GM21423 (cell line): ENCODE measurements around the gene AKT1.
"Not testable (repeated sequence)": the region's sequence is repeated elsewhere in the genome, so short reads cannot be mapped to it uniquely, and the experiment has no call there.

Source experiments
- ATAC-seq: cut with Tn5 transposase; IDR thresholded peaks from one replicate; pipeline ENCODE4 v1.9.1; 2021; ENCODE audit warnings: mild to moderate bottlenecking, moderate library complexity; ENCODE audit not compliant: unreplicated experiment

AKT1 gene

GRCh38 chr14:104741803-104742251, 53.7 kb downstream of the AKT1 start:
- ATAC-seq: no peak

- ATAC-seq: no peak
Observed at GRCh38 chr14:104741108-104741802, 54.3 kb downstream of the AKT1 start.

DNA sequence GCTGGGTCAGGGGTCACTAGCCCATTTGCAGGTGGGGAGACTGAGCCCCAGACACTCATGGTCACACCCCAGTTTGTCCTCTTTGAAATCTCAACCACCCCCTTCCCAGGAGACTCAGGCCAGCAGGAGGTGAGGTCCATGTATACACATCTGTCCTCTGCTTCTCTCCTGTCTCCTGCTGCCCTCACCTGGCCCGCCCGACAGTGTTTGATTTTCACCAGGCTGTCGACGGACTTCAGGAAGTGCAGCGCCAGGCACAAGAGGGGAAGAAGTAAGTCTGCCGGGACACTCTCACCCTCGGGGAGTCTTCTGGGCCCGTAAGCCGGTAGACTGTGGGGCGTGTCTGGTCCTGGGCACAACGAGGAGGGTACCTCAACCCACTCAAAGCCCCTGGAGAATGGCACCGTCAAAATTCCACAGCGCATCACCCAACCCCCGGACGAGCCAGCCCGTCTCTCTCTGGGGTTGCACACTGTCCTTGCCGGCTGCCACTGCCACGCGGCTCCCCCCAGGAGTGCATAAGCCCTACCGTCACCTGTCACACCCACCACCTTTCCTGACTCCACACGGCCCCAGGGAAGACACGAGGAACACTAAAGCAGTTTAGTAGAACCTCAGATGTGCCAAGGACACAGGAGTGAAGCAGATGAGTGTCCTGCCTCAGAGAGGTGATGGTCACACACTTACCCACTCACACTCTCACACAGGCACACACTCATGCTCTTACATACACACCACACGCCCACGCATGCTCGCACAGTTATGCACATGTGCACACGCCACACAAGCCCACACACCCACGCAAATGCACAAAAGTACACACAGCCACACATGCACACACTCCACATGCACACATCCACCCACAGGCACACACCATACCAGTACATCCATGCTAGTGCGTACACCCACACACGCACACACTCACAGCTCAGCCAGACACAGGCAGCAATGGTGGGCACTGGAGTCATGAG, 55.7 kb downstream of the AKT1 start:
- no peak for ATAC-seq

GRCh38 chr14:104739026-104739425, 56.5 kb downstream of the AKT1 start:
- ATAC-seq: no peak

DNA sequence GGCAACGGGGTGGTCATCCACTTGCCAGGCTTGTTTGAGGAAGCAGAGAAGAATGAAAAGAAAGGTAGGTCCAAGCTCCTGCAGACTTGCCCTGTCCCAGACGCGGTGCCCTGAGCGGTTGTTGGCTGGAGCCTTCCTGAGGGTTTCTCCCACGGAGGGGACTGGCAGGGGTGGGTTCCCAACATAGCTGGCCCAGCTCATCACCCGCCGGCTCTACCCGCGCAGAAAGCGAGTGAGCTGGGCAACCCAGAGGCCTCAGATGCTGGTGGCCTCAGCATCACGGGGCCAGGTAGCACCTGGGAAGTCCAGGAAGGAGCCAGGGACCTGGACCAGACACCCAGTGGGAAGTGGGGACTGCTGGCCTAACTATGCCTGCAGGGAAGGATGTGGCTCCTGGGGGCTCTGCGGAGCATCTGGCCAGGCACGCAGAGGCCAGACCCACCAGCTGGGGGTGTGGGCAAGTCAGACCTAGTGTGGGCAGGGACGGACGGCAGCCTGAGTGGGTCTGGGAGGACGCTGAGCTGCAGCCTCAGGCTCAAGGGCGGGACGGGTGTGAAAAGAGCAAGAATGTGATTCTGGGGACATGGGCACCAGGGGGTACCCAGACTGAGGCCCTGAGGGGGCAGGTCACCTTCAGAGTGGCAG, 57.1 kb downstream of the AKT1 start:
- no peak for ATAC-seq

DNA sequence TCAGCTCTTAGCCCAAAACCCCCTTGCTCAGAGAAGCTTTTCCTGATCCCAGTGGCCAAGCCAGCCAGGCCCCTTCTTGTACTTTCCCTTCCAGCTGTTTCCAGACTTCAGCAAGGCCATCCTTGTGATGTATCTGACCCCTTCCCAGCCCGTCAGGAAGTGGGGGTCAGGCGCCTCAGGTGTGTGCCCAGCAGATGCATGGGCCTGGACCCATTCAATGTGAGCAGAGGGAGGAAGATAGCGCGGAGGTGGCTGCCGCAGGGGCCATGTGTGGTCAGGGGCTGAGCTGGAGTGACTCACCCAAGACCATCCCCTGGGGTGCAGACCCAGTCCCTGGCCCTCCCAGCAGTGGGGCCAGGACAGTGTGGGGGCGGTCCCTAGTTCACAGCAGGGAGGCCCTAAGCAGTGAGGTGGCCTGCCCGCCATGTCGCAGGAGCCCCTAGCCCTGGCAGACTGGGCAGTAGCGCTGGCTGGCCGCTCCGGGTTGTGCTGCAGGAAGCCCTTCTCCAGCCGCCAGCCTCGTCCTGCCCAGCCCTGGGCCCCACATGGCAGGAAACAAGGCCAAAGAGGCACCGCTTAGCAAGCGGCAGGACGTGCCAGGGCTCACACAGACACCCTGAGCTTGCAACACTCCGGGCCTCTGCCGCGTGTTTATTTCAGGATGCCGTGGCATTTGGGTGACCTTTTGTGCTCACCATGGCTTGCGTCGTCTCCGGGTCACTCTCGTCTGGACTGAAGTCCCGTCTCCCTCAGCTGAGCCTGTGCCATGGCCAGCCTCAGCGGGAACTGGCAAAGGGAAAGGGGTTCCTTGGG, 59.5 kb downstream of the AKT1 start:
- no peak for ATAC-seq

DNA sequence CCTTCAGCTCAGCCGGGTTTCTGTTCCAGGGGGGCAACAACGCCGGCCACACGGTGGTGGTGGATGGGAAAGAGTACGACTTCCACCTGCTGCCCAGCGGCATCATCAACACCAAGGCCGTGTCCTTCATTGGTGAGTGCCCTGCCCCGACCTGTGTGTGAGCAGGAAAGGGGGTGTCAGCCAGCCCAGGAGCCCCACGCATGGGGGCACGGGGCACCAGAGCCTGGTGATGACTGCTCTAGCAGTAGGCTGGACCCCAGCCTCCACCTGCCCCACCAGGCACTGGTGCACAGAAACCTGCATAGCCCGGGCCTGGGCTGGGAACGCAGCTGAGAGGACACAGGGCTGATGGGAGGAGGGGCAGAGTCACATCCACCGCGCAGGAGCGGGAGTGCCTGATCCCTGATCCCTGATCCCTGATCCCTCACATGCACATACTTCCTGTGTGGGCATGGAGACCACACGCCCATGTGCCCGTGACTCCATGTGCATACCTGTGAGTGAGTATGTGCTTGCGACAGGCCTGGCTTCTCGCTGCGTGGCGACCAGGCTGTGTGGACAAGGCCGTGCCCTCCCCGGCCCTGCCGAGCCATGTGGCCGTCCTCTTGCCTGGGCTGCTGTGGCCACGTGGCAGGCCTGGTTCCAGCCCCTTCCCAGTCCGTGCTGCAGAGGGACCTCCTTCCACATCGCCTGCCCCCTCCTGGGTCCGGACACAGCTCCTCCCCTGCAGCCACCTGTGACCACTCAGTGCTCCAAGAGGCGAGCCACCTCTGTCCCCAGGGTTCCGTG, 60.4 kb downstream of the AKT1 start:
- ATAC-seq: no peak

DNA sequence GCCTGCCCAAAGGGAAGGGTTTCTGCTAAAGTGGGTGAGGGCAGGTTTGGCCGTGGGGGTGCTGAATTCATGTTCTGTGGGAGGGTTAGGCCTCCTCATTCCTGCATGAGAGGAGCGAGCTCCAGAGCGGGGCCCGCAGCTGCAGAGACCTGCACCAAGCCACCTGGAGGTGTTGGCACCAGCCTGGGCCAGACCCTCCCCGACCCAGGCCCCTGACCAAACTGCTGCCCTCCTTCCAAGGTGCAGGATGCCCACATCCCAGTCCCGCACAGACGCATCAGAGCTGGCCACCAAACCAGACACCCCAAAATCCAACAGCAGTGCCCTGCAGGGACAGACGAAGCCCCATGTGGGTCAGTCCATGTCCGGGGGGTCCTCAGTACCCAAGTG, 61.0 kb downstream of the AKT1 start:
- ATAC-seq: no peak

DNA sequence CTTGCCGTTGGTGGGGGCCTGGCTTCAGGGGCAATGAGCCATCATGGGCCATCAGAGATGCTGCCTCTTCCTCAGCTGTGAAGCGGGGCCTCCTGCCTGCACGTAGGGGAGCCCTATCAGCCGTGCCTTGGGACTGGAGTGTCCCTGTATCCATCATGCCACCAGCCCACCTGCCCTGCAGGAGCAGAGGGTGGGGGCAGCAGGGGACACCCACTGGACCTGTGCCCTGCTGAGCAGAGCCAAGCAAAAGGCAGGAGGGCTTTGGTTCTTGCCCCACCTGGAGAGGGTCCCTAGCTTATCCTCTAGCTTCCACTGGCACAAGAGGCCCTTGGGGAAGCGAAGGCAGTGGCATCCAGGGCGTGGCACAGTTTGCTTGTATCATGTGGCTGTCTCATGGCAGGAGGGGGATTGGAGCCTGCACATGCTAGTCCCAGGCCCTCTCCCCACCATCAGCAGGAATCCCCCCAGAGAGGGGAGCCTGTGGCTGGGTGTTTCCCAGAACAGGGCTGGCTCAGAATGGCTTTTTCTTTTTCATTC, 61.4 kb downstream of the AKT1 start:
- ATAC-seq: no peak

- no peak for ATAC-seq
Observed at GRCh38 chr14:104732931-104733681, 62.4 kb downstream of the AKT1 start.

DNA sequence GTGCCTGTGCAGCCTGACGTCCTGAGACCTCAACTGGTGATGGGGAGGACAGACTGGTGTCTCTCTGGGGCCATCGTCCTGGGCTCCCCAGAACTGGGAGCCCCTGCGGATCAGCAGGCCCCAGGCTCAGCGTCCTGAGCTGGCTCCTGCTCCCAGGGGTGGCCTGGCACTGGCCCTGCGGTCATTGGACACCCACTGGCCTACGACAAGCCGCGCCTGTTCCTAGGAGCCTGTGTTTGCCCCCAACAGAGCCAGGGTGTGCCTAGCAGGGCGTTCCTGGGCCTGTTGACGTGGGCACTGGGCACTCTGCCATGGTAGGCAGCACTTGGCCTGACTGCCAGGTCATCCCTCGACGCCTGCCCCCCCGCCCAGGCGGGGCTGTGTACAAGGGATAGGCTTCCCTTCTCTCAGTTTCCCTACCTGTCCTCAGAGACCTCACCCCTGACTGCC, 63.2 kb downstream of the AKT1 start:
- ATAC-seq: no peak

DNA sequence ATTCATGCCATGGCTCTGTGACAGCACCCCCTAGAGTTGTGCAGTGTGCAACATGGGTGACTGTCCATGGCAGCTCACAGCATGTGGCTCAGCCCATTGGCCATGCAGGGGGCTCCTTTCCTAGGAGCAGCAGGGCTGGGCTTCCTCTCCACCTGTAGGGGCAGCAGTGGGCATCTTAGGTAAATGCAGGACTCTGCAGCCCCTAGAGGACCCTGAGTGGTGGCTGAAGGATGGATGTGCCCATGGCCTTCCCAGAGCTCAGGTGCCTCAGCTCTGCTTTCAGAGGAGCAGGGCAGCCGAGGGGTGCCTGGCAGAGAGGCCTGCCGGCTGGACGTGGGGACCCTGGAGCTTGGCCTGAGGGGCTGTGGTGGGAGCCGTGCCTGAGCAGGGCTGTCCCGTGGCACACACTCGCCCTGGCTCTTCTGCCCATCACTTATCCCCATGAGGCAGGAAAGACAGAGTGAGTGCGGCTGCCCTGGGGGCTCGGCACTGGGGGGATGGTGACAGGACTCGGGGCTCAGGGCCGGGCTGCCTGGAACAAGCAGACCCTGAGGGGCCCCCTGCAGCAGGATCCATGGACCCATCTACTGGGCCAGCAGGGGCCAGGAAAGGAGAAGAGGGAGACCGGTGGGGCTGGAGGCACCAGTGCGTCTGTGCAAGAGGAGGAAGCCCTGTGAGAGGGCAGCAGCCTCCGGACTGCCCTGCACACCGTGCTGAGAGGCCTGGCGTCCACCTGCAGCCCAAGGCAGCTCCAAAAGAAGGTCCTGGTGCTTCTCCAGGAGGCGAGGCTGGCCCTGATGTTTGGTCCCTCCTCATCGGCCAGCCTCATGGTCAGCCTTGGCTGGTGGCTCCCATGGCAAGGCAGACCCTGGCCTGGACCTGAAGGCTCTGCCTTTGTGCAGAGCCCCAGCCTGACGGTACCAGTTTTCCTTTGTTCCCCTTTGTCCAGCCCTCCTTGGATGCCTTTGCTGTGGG, 63.9 kb downstream of the AKT1 start:
- no peak for ATAC-seq

GRCh38 chr14:104730487-104730886, 65.1 kb downstream of the AKT1 start:
- no peak for ATAC-seq

- no peak for ATAC-seq
Observed at GRCh38 chr14:104729835-104730181, 65.7 kb downstream of the AKT1 start.

- ATAC-seq: not testable (repeated sequence)
Observed at GRCh38 chr14:104729176-104729834, 66.2 kb downstream of the AKT1 start.

GRCh38 chr14:104728631-104729030, 66.9 kb downstream of the AKT1 start:
- ATAC-seq: no peak
